IPS-NIHi11 (cell line): Measurements from ENCODE around the gene WIPF3.
"Not testable (repeated sequence)": the region's sequence is repeated elsewhere in the genome, so short reads cannot be mapped to it uniquely, and the experiment has no call there.

Experiments
- DNase-seq: peaks from one replicate; pipeline ENCODE4 v3.0.0; 2012; ENCODE audit warnings: mixed read lengths, low spot score

Gene WIPF3

DNA sequence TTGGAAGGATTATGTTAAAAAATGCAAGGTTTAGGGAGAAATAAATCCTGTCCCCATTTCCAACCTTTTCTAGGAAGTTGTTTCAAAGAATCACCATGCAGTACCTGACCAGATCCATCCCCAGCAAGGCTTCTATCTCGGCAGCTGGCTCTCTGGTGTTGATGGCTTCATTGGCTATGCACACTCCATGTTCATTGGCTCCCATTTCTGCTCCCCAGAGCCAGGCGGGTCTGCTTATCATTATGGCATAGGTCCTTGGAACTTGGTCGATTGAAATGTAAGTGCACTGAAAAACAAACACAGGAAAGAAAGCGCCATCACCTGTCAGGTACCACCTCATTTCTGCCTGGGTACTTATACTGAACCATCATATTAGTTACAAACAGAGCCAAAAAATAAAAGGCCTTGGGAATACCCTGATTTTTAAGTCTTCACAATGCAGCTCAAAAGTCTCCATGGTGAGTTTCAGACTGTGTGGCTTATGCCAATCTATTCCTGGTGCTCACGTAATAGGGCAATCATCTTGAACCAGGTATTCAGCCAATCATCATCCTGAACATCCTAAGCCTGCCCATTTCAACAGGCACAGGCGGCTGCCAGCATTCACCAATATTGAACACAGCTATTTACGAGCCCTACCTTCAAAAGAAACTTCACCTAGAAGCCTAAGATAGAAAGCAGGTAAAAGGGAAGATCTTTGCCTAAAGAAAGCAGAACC, 148.9 kb downstream of the WIPF3 start:
- no peak for DNase-seq

DNA sequence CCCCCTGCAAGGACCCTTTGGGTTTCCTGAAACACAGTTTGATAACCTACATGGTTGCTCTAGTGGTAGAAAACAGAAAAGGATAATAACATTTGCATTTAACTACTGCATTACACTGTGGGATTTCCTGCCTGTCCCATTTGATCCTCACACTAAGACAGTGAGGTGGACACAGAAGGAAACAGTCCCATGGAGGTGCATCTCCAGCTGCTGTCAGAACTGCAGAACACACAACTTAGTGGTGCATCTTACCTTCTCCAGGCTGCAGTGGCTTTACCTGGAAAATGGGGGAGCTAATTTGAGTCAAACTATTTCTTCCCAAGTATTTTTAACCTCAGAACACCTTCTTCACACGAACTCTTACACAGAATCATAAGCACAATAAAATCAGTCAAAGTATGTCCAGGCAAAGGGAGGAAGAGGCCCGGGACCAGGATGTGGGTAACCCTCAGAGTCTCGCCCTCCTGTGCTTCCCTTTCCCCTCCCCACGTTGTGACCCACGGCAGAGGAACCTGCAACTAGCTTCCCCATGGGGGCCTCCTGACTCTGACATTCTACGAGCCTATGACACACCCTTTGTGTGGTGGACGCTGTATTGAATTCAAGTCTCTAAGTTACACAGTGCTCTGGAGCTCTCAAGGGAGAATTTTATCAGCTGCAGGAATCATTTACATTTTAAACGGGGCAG, 149.6 kb downstream of the WIPF3 start:
- no peak for DNase-seq

DNA sequence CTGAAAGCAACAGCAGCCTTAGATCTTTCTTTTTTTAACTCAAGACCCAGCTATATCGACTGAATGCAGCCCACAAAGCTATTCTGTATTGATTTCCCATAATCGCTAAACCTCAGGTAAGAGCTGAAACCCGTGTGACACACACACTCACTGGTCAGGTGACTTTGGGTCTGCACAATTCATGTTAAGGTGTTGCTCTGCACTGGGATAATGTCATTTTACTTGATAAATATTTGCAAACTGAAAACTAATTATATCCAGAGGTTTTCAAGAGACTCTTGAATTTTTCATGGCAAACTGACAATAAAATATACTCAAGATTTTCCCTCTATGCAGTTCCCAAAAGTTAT, 150.2 kb downstream of the WIPF3 start:
- no peak for DNase-seq

DNA sequence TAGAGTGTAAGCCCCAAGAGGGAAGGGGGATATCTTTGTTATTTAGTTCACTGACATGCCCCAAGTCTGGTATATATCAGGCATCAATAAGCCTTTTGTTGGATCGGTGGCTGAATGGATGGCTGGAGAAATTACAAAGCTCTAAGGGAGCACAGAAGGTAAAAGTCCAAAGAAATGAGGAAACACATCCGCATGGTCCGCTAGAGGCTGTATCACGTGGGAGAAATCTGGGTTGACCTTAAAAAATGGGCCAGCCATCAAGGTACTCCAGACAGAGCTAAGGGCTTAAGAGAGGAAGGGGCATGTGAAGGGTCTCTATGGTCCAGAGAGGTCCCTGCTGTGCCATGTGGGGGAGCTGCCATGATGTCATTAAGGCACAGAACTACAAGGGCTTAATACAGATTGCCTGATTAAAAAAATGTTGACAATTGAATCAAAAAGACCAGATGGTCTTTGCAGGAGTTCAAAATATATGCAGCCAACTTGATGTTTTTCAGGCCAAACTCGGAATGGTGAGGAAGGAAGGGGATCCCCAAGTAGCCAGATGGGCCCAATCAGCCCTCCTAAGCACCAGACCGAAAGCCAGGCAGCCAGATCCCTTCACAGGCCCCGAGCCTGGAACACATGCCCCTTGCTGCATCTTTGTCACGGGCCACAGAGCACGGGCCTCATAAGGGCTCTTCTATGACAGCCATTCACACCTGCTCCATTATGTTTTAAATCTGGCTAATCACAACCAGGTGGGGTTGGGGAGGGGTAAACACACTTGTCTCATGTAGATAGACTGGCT, 151.4 kb downstream of the WIPF3 start:
- DNase-seq = no peak

DNA sequence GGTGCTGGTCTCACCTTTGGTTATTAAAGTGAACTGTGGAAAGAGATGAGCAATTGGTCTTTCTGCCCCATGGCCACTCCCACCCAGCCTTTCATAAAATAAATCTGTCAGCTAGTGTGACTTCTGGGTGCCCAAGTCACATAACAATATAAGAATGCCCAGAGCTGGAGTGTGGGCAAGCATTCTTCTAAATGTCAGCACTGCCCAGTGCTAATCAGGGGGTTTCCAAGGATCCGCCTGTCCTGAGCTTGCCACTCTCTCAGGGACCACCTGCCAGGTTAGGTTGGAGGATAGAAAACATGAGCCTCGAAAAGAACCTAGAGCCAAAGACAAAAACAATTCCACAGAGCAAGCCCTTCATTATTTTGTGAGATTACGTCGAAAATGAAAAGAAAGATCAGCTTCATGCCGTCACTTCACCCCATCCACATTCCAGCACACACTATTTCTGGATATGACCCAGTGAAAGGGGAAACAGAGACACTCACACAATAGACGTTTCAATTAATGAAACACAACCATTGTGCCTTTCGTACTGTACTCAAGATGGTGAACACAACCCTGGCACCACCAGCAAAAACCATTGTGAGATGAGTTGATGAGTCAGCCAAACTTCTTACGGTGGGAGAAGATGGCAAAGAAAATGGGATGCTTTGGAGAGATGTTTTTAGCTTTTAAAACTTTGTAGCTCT, 152.5 kb downstream of the WIPF3 start:
- DNase-seq = no peak

DNA sequence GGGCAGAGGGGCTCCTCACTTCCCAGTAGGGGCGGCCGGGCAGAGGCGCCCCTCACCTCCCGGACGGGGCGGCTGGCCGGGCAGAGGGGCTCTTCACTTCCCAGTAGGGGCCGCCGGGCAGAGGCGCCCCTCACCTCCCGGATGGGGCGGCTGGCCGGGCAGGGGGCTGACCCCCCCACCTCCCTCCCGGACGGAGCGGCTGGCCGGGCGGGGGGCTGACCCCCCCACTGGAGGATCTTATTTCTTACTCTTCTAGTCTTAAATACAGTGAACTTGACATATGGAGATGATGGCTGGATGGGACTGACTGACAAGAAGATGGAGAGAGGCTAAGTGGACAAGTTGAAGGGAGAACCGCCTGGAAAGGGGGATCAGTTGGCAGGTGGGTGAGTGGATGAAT, 155.3 kb downstream of the WIPF3 start:
- not testable (repeated sequence) for DNase-seq

DNA sequence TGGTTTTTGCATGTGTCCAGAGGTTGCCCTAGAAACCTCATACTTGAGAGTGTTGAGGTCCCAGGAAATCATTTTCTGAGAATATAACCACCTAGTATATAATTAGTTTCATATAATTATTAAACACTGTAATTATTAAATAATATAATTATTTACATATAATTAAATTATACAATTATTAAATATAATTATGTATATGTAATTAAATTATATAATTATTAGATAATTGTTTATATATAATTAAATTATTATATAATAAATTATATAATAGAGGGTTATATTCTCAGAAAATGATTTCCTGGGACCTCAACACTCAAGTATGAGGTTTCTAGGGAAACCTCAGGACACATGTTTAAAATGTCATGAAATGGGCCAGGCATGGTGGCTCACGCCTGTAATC, 155.7 kb downstream of the WIPF3 start:
- DNase-seq = no peak

DNA sequence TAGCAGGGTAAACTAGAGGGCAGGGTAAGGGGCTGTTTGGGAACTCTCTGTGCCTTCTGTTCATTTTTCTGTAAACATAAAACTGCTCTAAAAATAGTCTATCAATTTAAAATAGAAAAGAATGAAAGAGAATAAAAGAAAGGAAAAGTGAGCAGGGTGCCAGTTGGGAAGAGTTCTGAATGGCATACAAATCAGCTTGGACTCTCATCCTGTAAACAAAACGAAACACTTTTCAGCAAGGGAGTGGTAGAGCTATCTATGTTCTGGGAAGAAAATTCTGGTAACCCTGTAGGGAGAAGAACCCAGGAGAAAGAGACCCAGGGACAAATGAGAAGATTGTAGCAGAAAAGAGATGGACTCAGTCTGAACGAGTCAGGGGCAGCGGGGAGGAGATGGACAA, 158.7 kb downstream of the WIPF3 start:
- DNase-seq = no peak
